HG03064 (cell line): ENCODE results near the gene USP9Y.

ENCODE experiments used
- ATAC-seq: cut with Tn5 transposase; IDR thresholded peaks from one replicate; pipeline ENCODE4 v1.9.1; 2021; ENCODE audit warnings: low read depth; ENCODE audit not compliant: unreplicated experiment

The USP9Y gene

GRCh38 chrY:12752856-12753255, 51.8 kb downstream of the USP9Y start:
- ATAC-seq, result no peak

GRCh38 chrY:12756021-12756420, 55.0 kb downstream of the USP9Y start:
- no peak for ATAC-seq

- ATAC-seq, result no peak
These were observed 64.9 kb downstream of the USP9Y start for GRCh38 chrY:12765976-12766375.

- ATAC-seq, result no peak
These were observed 83.5 kb downstream of the USP9Y start for GRCh38 chrY:12784521-12784920.

GRCh38 chrY:12793999-12794398, 93.0 kb downstream of the USP9Y start:
- ATAC-seq, result no peak

- no peak for ATAC-seq
These were observed 107.0 kb downstream of the USP9Y start for GRCh38 chrY:12808046-12808445.

GRCh38 chrY:12809034-12809433, 108.0 kb downstream of the USP9Y start:
- no peak for ATAC-seq

- no peak for ATAC-seq
These were observed 122.4 kb downstream of the USP9Y start for GRCh38 chrY:12823408-12823807.

- no peak for ATAC-seq
These were observed 125.8 kb downstream of the USP9Y start for GRCh38 chrY:12826791-12827190.

- ATAC-seq, result no peak
These were observed 132.3 kb downstream of the USP9Y start for GRCh38 chrY:12833284-12833683.

GRCh38 chrY:12837550-12837949, 136.5 kb downstream of the USP9Y start:
- ATAC-seq, result no peak

- ATAC-seq, result no peak
These were observed 140.3 kb downstream of the USP9Y start for GRCh38 chrY:12841368-12841767.

- no peak for ATAC-seq
These were observed 145.8 kb downstream of the USP9Y start for GRCh38 chrY:12846793-12847192.

- no peak for ATAC-seq
These were observed 154.8 kb downstream of the USP9Y start for GRCh38 chrY:12855791-12856275.

- ATAC-seq, result no peak
These were observed 166.9 kb downstream of the USP9Y start for GRCh38 chrY:12867960-12868359.

GRCh38 chrY:12896973-12897372, 195.9 kb downstream of the USP9Y start:
- ATAC-seq, result no peak

GRCh38 chrY:12898604-12899003, 197.6 kb downstream of the USP9Y start:
- no peak for ATAC-seq

GRCh38 chrY:12904618-12905516, 203.8 kb downstream of the USP9Y start, which contains the start of gene DDX3Y:
Gene DDX3Y (plus strand): TSS chrY:12904868. CDS start chrY:12904937, 69 bp downstream.
- no peak for ATAC-seq

- ATAC-seq, result no peak
These were observed 204.5 kb downstream of the USP9Y start for GRCh38 chrY:12905517-12905872.

- ATAC-seq, result no peak
These were observed 204.9 kb downstream of the USP9Y start for GRCh38 chrY:12905895-12906294.
